HG02763 (cell line): ENCODE data around the gene COX7A2.
A peak's percentile ranks its signal among the peaks of the same experiment; 100 is the strongest.

Source experiments
- ATAC-seq: cut with Tn5 transposase; IDR thresholded peaks from one replicate; pipeline ENCODE4 v1.9.1; 2021; ENCODE audit warnings: mild to moderate bottlenecking, moderate library complexity; ENCODE audit not compliant: unreplicated experiment

Gene COX7A2

GRCh38 chr6:75268988-75269354 lies 25.4 kb upstream of the COX7A2 start:
- no peak for ATAC-seq

GRCh38 chr6:75268121-75268987 lies 24.8 kb upstream of the COX7A2 start:
- ATAC-seq: no peak

- ATAC-seq: no peak
Observed at GRCh38 chr6:75267461-75267860, 23.9 kb upstream of the COX7A2 start.

- peak; percentile 62 for ATAC-seq
Observed at GRCh38 chr6:75266716-75267291, 23.2 kb upstream of the COX7A2 start.

GRCh38 chr6:75263401-75263750 lies 19.8 kb upstream of the COX7A2 start:
- no peak for ATAC-seq

GRCh38 chr6:75262716-75263400 lies 19.3 kb upstream of the COX7A2 start:
- no peak for ATAC-seq

- no peak for ATAC-seq
Observed at GRCh38 chr6:75261299-75261698, 17.7 kb upstream of the COX7A2 start.

GRCh38 chr6:75257343-75258087 lies 13.9 kb upstream of the COX7A2 start:
- no peak for ATAC-seq

- no peak for ATAC-seq
Observed at GRCh38 chr6:75250552-75250951, 7.0 kb upstream of the COX7A2 start.

- ATAC-seq: no peak
Observed at GRCh38 chr6:75249837-75250236, 6.2 kb upstream of the COX7A2 start.

- no peak for ATAC-seq
Observed at GRCh38 chr6:75246386-75246785, 2.8 kb upstream of the COX7A2 start.

GRCh38 chr6:75244063-75244584 lies 523 bp upstream of the COX7A2 start:
- ATAC-seq: no peak

- ATAC-seq: no peak
Observed at GRCh38 chr6:75236630-75237029, 7.0 kb downstream of the COX7A2 start.

GRCh38 chr6:75235271-75235670 lies 8.3 kb downstream of the COX7A2 start:
- ATAC-seq: no peak

GRCh38 chr6:75234126-75234865 lies 9.3 kb downstream of the COX7A2 start:
- no peak for ATAC-seq

GRCh38 chr6:75233092-75233615 lies 10.4 kb downstream of the COX7A2 start:
- ATAC-seq: no peak

GRCh38 chr6:75230484-75231325 lies 12.9 kb downstream of the COX7A2 start:
- no peak for ATAC-seq

- ATAC-seq: no peak
Observed at GRCh38 chr6:75224303-75224926, 19.2 kb downstream of the COX7A2 start.

- ATAC-seq: no peak
Observed at GRCh38 chr6:75223428-75223827, 20.2 kb downstream of the COX7A2 start.
